NCI-H1694 (cell line): ENCODE data around the gene FOXN1.
"Not testable (repeated sequence)": the region's sequence is repeated elsewhere in the genome, so short reads cannot be mapped to it uniquely, and the experiment has no call there.

Experiments used
- DNase-seq: peaks from one replicate; lab custom pipeline; 2025; lab: John Stamatoyannopoulos, UW

FOXN1 gene, protein sequence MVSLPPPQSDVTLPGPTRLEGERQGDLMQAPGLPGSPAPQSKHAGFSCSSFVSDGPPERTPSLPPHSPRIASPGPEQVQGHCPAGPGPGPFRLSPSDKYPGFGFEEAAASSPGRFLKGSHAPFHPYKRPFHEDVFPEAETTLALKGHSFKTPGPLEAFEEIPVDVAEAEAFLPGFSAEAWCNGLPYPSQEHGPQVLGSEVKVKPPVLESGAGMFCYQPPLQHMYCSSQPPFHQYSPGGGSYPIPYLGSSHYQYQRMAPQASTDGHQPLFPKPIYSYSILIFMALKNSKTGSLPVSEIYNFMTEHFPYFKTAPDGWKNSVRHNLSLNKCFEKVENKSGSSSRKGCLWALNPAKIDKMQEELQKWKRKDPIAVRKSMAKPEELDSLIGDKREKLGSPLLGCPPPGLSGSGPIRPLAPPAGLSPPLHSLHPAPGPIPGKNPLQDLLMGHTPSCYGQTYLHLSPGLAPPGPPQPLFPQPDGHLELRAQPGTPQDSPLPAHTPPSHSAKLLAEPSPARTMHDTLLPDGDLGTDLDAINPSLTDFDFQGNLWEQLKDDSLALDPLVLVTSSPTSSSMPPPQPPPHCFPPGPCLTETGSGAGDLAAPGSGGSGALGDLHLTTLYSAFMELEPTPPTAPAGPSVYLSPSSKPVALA

GRCh38 chr17:28505986-28506665 lies at the start of gene FOXN1:
FOXN1 (plus strand) TSS chr17:28506348; CDS start chr17:28523970, 17,622 bp downstream.
- no peak for DNase-seq

DNA sequence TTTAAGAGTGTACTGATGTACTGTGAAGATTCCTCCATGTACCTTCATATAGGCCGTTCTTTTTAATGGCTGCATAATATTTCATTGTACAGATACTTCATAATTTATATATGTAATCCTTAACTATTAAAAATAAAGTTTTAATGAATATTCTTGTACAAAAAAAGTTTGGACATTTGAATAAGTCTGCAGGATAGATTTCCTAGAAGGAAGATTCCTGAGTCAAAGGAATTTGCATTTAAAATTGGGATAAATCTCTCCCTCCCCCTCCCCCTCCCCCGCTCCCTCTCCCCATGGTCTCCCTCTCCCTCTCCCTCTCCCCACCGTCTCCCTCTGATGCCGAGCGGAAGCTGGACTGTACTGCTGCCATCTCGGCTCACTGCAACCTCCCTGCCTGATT lies 48.3 kb upstream of the FOXN1 start:
- DNase-seq = no peak

GRCh38 chr17:28458881-28459280 lies 47.3 kb upstream of the FOXN1 start:
- DNase-seq = not testable (repeated sequence)

DNA sequence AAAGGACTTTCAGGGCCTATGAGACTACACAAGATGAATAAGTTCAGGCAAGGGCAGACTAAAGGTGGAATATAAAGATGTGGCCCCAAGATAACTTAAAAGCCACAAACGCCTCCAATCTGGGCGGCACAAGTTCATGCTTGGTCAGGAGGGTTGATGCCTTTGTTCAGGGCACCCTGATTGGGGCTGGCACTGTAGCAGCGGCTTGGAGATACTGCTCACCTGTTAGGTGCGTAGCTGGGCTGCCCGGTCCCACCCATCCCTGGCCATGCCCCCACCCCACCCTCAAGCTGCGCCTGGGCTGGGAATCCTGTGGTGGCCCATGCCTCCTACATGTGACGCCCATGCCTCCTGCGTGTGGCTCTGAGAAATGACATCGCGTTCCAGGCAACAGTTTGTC lies 45.2 kb upstream of the FOXN1 start:
- DNase-seq = no peak

DNA sequence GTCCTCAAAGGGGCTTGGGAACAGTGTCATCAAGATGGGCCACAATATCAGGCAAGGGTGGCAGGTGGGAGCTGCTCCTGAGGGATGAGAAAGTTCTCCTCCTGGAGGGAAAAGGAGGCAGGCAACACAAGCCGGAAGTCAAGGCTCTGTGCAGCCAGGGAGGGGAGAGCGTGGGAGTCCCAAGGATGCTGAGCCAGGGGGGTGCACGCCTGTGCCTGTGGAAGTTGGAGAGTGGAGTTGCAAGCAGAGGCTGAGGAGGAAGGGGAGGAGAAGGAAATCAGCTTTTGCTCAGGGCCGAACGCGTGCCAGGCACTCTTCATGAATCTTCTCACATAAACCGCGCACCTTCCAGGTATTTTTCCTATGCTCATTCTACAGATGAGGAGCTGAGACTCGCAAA lies 40.1 kb upstream of the FOXN1 start:
- DNase-seq = no peak

GRCh38 chr17:28466521-28467048 lies 39.6 kb upstream of the FOXN1 start:
- DNase-seq = no peak

- no peak for DNase-seq
Observed at GRCh38 chr17:28467456-28468025, 38.6 kb upstream of the FOXN1 start.

GRCh38 chr17:28468033-28468735 lies 38.0 kb upstream of the FOXN1 start:
- not testable (repeated sequence) for DNase-seq

- DNase-seq = no peak
Observed at GRCh38 chr17:28468781-28469180, 37.4 kb upstream of the FOXN1 start.

- no peak for DNase-seq
Observed at GRCh38 chr17:28469376-28469775, 36.8 kb upstream of the FOXN1 start.

DNA sequence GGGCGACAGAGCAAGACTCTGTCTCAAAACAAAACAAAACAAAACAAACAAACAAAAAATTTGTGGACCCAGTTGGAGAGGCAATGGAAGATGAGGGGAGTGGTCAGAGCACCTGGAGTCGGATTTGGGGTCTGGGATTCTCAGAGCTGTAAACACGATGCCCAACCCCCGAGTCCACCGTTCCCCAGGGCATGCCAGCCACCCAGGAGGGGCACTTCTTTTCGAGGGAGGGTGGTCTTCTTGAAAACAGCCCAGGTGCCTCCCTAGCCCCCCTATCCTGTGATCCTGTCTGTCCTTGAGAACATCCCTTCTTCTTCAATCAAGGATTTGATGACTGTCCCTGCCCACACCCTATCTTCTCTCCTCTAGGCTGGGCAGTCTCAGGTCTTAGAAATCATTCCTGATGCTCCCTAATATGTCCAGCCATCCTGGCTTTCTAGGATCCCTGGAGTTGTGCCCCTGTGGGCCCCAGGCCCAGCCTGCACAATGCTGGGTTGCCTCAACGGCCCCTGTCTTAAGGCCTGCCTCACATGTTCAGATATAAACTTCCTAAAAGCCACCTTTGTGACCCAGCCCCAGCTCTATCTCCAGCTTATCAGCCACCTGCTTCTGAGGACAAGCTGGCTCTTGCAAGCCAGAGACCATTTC lies 35.8 kb upstream of the FOXN1 start:
- DNase-seq = no peak

GRCh38 chr17:28470914-28471366 lies 35.2 kb upstream of the FOXN1 start:
- no peak for DNase-seq

- DNase-seq = no peak
Observed at GRCh38 chr17:28471531-28472342, 34.4 kb upstream of the FOXN1 start.

- no peak for DNase-seq
Observed at GRCh38 chr17:28472871-28473497, 33.2 kb upstream of the FOXN1 start.

- DNase-seq = no peak
Observed at GRCh38 chr17:28473542-28473941, 32.6 kb upstream of the FOXN1 start, which contains the start of gene SLC13A2. SLC13A2 (plus strand) TSS chr17:28473644; CDS start chr17:28473713, 69 bp downstream.

GRCh38 chr17:28474111-28474531 lies 32.0 kb upstream of the FOXN1 start:
- DNase-seq = no peak

- DNase-seq = no peak
Observed at GRCh38 chr17:28475151-28475900, 30.8 kb upstream of the FOXN1 start.

GRCh38 chr17:28476076-28476865 lies 29.9 kb upstream of the FOXN1 start:
- DNase-seq = no peak
